Neural crest cell (in vitro differentiated cells): ENCODE measurements around the gene NR4A3. TPM values are rescaled to one million over a fixed set of nuclear protein-coding genes. Genes with fewer than 3 reads are reported as not detected.
A peak's percentile ranks its signal among the peaks of the same experiment; 100 is the strongest.
"Not testable (repeated sequence)": the region's sequence is repeated elsewhere in the genome, so short reads cannot be mapped to it uniquely, and the experiment has no call there.

Experiments used
- DNase-seq: peaks from one replicate; pipeline ENCODE4 v3.0.0; 2021; ENCODE audit warnings: low read depth, mixed read lengths, low spot score
- H3K27ac Mint-ChIP-seq: one replicate; pipeline ENCODE4 v1.8.0; 2021; ENCODE audit warnings: mild to moderate bottlenecking, mixed read lengths; ENCODE audit not compliant: unreplicated experiment
- H3K27me3 Mint-ChIP-seq: 2 replicates; pipeline ENCODE4 v1.8.0; 2021; ENCODE audit warnings: low read depth, mild to moderate bottlenecking, mixed read lengths
- H3K36me3 Mint-ChIP-seq: 2 replicates; pipeline ENCODE4 v1.8.0; 2021; ENCODE audit warnings: low read depth, mild to moderate bottlenecking, mixed read lengths
- H3K4me1 Mint-ChIP-seq: 2 replicates; pipeline ENCODE4 v1.8.0; 2021; ENCODE audit warnings: mixed read lengths
- H3K4me3 Mint-ChIP-seq: one replicate; pipeline ENCODE4 v1.8.0; 2021; ENCODE audit warnings: mild to moderate bottlenecking, mixed read lengths
- H3K9me3 Mint-ChIP-seq: 2 replicates; pipeline ENCODE4 v1.8.0; 2021; ENCODE audit warnings: mixed read lengths
- total RNA-seq: library from RNA; stranded (reverse); gene quantifications from 2 replicates; pipeline ENCODE4 v1.2.1, GENCODE V29; 2021
- TF ChIP-seq, protein P1 (sequence below): fragments of 200-600 bp; sonication (generic); conservative IDR thresholded peaks from 2 replicates; pipeline ENCODE4 v1.5.0; 2021; ENCODE audit warnings: antibody characterized with exemption, mild to moderate bottlenecking

The NR4A3 gene
- total RNA-seq, 1 donor from 2014 or later: 0.93 TPM

DNA sequence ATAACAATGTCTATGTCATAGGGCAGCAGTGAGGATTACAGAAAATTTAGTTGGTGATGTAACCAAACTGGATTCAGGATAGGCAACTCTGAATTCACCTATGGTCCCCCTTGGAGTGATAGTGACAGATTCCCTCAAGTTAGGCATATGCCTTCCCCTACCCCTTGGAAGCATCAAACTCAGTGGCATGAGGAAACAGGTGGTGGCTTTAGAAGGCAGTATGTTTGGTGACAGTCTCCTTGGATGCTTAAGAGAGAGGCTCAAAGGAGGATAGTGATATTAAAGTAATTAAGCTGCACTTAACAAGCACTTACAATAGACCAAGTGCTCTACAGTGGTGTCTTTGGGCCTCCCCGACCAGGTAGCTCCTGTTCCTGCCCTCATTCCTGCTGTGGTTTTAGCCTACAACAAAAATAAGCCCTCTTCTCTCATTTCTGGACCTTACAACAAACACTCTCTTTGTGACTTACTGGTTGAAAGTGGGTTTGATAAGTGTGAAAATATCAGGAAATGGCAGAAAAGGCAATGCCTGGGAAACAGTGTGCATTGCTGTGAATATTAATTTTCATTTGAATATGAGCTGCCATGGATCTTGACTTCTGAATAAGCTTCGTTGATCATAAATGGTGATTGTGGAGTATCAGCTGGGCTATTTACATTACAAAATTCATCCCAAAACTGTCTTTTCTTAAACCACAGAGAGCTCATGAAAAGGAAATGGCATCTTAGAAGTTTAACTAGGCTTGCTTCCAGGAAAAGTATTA lies 29.2 kb downstream of the NR4A3 start:
- peak overlapping the region; percentile 12 for H3K27ac Mint-ChIP-seq
- H3K9me3 Mint-ChIP-seq: no peaks in the 10 kb centered on the region
- peaks cover 4% of the 10 kb centered on the region for H3K27me3 Mint-ChIP-seq
- TF ChIP-seq, protein P1, sequence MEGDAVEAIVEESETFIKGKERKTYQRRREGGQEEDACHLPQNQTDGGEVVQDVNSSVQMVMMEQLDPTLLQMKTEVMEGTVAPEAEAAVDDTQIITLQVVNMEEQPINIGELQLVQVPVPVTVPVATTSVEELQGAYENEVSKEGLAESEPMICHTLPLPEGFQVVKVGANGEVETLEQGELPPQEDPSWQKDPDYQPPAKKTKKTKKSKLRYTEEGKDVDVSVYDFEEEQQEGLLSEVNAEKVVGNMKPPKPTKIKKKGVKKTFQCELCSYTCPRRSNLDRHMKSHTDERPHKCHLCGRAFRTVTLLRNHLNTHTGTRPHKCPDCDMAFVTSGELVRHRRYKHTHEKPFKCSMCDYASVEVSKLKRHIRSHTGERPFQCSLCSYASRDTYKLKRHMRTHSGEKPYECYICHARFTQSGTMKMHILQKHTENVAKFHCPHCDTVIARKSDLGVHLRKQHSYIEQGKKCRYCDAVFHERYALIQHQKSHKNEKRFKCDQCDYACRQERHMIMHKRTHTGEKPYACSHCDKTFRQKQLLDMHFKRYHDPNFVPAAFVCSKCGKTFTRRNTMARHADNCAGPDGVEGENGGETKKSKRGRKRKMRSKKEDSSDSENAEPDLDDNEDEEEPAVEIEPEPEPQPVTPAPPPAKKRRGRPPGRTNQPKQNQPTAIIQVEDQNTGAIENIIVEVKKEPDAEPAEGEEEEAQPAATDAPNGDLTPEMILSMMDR: no peak
- no peaks in the 10 kb centered on the region for H3K4me1 Mint-ChIP-seq
- DNase-seq: no peak
- no peak overlapping the region for H3K4me3 Mint-ChIP-seq
- H3K36me3 Mint-ChIP-seq: peaks cover 14% of the 10 kb centered on the region

DNA sequence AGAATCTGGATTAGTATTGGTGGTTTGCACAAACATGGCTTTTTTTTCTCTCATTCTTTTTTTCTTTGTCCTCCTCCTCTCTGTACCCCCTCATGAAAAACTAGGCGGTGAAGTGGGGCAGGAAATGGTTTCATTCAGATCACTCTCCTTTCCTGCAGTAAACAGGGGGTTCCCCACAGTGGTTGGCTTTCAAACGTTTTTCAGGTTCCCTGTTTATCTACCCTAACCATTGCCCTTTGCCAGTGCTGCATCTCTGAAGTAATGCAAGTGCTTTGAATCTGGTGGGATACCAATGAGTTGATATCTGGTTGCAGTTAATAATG lies 29.8 kb downstream of the NR4A3 start:
- peaks cover 4% of the 10 kb centered on the region for H3K27me3 Mint-ChIP-seq
- H3K4me1 Mint-ChIP-seq: no peaks in the 10 kb centered on the region
- H3K4me3 Mint-ChIP-seq: no peak overlapping the region
- H3K36me3 Mint-ChIP-seq: peaks cover 14% of the 10 kb centered on the region
- DNase-seq: no peak
- TF ChIP-seq, protein P1: no peak
- no peaks in the 10 kb centered on the region for H3K9me3 Mint-ChIP-seq
- H3K27ac Mint-ChIP-seq: no peak overlapping the region

DNA sequence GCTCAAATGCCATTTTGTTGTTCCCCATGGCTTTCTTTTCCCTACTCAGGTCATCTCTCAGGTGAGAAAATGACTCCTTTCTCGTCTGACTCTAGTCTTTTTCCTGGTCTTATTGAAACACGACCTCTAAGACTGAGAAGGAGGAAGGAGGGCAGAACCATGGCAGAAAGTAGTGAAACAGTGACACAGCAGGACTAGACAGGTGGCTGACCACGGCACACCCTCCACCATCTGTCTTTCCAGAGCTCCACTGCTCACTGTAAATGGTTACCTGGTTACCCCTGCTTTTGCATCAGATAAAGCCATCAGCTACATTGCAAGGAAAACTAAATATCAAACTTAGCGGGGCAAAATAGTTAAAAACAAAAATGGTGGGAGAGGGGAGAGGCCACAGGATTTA lies 30.9 kb downstream of the NR4A3 start:
- Mint-ChIP-seq H3K27me3 (peaks cover 4% of the 10 kb centered on the region), H3K27ac (peak overlapping the region; percentile 22), H3K4me1 (no peaks in the 10 kb centered on the region), H3K4me3 (no peak overlapping the region), H3K9me3 (no peaks in the 10 kb centered on the region), H3K36me3 (peaks cover 14% of the 10 kb centered on the region)
- TF ChIP-seq, protein P1: no peak
- DNase-seq: no peak

DNA sequence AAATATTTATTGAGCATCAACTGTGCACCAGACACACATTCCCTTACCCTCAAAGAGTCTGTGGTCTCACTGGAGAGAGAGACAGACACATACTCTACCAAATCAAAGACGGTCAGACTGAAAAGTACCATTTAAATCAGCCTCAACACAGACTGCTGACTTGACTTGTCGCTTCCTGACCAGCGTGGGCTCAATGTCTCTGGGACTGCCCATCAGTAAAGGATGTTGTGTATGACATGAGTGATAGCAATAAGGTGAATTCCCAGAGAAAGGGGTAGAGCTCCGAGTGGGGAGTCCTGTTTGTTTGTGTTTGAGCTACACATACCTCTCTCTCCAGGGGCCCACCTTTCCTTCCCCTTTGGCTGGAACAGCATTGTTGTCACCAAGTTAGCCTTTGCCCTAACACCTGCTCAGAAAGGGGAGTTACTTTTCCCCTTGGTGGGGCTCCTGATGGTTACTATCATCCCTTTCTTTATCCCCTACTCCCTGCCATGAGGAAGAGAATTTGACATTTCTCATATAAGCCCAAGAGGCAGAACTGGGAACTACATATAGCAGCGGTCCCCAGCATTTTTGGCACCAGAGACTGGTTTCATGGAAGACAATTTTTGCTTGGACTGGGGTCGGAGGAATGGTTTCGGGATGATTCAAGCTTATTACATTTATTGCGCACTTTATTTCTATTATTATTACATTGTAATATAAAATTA lies 33.9 kb downstream of the NR4A3 start:
- Mint-ChIP-seq H3K27ac (no peak overlapping the region), H3K27me3 (no peaks in the 10 kb centered on the region), H3K36me3 (peaks cover 7% of the 10 kb centered on the region), H3K4me3 (no peak overlapping the region), H3K9me3 (no peaks in the 10 kb centered on the region), H3K4me1 (peaks cover 16% of the 10 kb centered on the region)
- DNase-seq: no peak
- TF ChIP-seq, protein P1: peak; percentile 37

DNA sequence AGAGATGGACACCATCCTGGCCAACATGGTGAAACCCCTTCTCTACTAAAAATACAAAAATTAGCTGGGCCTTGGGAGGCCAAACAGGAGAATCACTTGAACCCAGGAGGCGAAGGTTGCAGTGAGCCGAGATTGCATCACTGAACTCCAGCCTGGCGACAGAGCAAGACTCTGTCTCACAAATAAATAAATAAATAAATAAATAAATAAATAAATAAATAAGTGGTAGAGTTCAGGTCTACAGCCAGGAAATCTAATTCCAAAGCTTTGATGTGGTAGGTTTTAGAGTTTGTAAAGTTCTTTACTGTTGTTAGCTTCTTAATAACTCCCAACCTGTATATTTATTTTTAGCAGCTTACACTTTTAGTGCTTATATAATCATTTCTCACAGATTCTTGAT lies 35.9 kb downstream of the NR4A3 start:
- H3K4me3 Mint-ChIP-seq, H3K36me3 Mint-ChIP-seq: not testable (repeated sequence)

DNA sequence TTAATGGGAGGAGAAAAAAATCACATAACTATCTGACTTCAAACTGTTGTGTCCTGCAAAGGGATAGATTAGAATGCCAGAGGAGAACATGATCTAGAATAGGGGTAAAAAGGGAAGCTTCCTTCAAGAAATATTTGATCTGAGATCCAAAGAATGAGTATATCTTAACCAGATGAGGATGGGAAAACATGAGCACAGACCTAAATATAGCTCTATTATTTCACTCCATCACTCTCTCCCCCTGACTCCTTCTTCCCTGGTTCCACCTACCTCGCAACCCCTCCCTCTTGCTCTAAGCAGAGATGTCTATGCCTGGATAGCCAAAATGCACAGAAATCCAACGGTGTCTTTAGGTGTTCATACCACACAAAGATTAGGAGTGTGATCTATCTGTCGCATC lies 36.4 kb downstream of the NR4A3 start:
- H3K4me3 Mint-ChIP-seq: no peak overlapping the region
- DNase-seq: no peak
- H3K4me1 Mint-ChIP-seq: peaks cover 28% of the 10 kb centered on the region
- no peaks in the 10 kb centered on the region for H3K36me3 Mint-ChIP-seq
- H3K27me3 Mint-ChIP-seq: no peaks in the 10 kb centered on the region
- H3K27ac Mint-ChIP-seq: no peak overlapping the region
- H3K9me3 Mint-ChIP-seq: no peaks in the 10 kb centered on the region
- TF ChIP-seq, protein P1: no peak

More for the DNA sequence above, 35.9 kb downstream of the NR4A3 start:
- H3K27ac Mint-ChIP-seq, DNase-seq, H3K9me3 Mint-ChIP-seq, H3K27me3 Mint-ChIP-seq: not testable (repeated sequence)
- H3K4me1 Mint-ChIP-seq: peaks cover 22% of the 10 kb centered on the region
